Naive B cell (primary cell): Measurements from ENCODE around the gene ENKUR. TPM values are rescaled to one million over a fixed set of nuclear protein-coding genes. Genes with fewer than 3 reads are reported as not detected.
A peak's percentile ranks its signal among the peaks of the same experiment; 100 is the strongest.
"Not testable (repeated sequence)": the region's sequence is repeated elsewhere in the genome, so short reads cannot be mapped to it uniquely, and the experiment has no call there.

Source experiments
- ATAC-seq, 2 donors: fragments of 150-1000 bp; cut with Tn5 transposase; 2 replicates each; pipeline ENCODE4 v1.10.0; 2021; ENCODE audit warnings: low read depth in 2 of 2, mild to moderate bottlenecking in 2 of 2, moderate library complexity in 2 of 2
- DNase-seq: peaks from one replicate; pipeline ENCODE4 v3.0.0; 2022
- H3K27ac Mint-ChIP-seq, 6 donors: one replicate each; pipeline ENCODE4 v1.8.0; 2020 to 2022; ENCODE audit warnings: mild to moderate bottlenecking in 6 of 6, mixed read lengths in 6 of 6, moderate library complexity in 5 of 6, inconsistent platforms in 2 of 6
- H3K27me3 Mint-ChIP-seq, 3 donors: one replicate each; pipeline ENCODE4 v1.8.0; 2021 to 2022; ENCODE audit warnings: mixed read lengths in 3 of 3, mild to moderate bottlenecking in 1 of 3
- H3K36me3 Mint-ChIP-seq, 2 donors: one replicate each; pipeline ENCODE4 v1.8.0; 2020 to 2022; ENCODE audit warnings: mixed read lengths in 2 of 2, inconsistent platforms in 1 of 2, mild to moderate bottlenecking in 1 of 2
- H3K4me1 Mint-ChIP-seq, 3 donors: one replicate each; pipeline ENCODE4 v1.8.0; 2020 to 2022; ENCODE audit warnings: mixed read lengths in 3 of 3, inconsistent platforms in 1 of 3, mild to moderate bottlenecking in 1 of 3, moderate library complexity in 1 of 3
- H3K4me3 Mint-ChIP-seq, 8 donors: one replicate each; pipeline ENCODE4 v1.8.0; 2020 to 2022; ENCODE audit warnings: mild to moderate bottlenecking in 8 of 8, mixed read lengths in 8 of 8, moderate library complexity in 8 of 8, inconsistent platforms in 2 of 8
- H3K9me3 Mint-ChIP-seq, 7 donors: one replicate each; pipeline ENCODE4 v1.8.0; 2020 to 2022; ENCODE audit warnings: mixed read lengths in 7 of 7, mild to moderate bottlenecking in 5 of 7, inconsistent platforms in 2 of 7, moderate library complexity in 1 of 7
- polyA plus RNA-seq, 6 donors: library from polyadenylated mRNA; unstranded; fragments of 300-500 nt; fragmentation: Illumina TruSeq; gene quantifications; one replicate each; pipeline ENCODE4 v1.2.3, GENCODE V29; 2021; ENCODE audit warnings: low read depth in 6 of 6

Gene ENKUR
- polyA plus RNA-seq, 6 donors from 2014 or later: 0.61 to 3.1 (median 0.70) TPM; not detected in 2

DNA sequence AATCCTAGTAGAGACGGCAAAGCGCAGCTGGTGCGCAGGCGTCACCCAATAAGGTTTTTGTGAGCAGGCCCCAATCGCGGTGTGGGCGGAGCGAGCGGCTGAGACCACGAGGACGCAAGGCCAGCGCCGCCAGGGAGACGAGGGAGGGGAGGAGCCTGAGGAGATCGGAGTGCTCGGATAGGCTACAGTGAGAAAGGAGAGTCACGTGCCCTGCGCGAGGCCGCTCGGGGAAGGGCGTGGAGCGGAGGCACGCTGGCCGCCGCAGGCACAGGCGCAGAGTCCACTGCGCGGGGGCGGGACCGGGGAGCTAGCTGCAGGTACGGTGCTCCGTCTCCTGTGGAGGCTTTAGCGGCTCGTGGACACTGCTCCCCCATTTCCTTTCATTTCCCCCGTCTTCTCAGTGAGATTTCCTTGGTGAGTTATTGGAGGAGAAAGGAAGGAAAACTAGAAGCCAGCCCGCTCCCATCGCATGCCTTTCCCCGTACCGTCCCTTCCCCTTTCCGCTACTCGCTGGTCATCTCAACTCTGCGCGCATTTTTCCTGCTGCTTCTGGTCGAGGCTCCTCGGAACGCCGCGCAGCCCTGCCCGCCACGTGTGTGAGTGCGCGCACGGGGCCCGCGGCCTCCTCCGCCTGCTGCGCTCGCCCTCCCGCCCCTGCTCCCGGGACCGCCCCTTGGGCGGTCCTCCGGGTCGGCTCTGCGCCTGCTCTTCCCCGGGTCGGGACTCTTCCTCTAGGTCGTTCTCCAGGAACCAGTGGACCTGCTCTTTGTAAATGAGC lies 607 bp upstream of the ENKUR start, which contains the start of gene THNSL1:
Gene THNSL1, plus strand, starts transcription at position 237 of the 778 bp plus-strand sequence. CDS start 6,612 bp downstream, outside the sequence.
- Mint-ChIP-seq H3K27me3 (no peaks in the 10 kb centered on the region), H3K4me3 (peak within 1 kb of the TSS; percentile 84 to 96 (median 94)), H3K4me1 (peaks cover 20 to 26% (median 24%) of the 10 kb centered on the region in 3 donors), H3K27ac (peak within 1 kb of the TSS; percentile 94 to 100 (median 99)), H3K36me3 (no peaks in the 10 kb centered on the region), H3K9me3 (peaks cover 0 to 5% (median 0%) of the 10 kb centered on the region in 7 donors)
- DNase-seq (peak; percentile 94), ATAC-seq (peak; percentile 91 to 93)

DNA sequence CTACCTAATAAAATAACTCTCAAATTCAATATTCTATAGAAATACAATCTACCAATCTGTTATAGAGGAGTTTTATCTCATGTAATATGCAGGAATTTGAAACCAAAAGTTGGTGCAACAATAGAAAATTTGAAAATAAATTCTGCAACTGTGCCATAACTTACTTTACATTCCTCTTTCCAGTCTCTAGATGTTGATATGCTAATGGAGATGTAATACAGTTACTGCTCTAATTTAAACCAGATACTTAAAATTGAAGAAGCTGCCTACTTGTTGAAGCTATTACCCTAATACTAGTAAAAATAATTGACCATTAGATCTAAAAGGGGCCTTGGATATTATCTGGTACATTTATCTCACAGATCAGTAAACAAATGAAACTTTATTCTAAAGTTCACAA lies 1.4 kb downstream of the ENKUR start:
- Mint-ChIP-seq H3K27ac (peak overlapping the region in 2 of 6 donors; percentile 38 to 94), H3K9me3 (peaks cover 0 to 8% (median 2%) of the 10 kb centered on the region in 7 donors), H3K36me3 (no peaks in the 10 kb centered on the region), H3K4me1 (peaks cover 15 to 20% (median 19%) of the 10 kb centered on the region in 3 donors), H3K27me3 (peaks cover 0 to 6% (median 3%) of the 10 kb centered on the region in 3 donors), H3K4me3 (peak overlapping the region in 1 of 8 donors; percentile 93)
- ATAC-seq (no peak), DNase-seq (no peak)

DNA sequence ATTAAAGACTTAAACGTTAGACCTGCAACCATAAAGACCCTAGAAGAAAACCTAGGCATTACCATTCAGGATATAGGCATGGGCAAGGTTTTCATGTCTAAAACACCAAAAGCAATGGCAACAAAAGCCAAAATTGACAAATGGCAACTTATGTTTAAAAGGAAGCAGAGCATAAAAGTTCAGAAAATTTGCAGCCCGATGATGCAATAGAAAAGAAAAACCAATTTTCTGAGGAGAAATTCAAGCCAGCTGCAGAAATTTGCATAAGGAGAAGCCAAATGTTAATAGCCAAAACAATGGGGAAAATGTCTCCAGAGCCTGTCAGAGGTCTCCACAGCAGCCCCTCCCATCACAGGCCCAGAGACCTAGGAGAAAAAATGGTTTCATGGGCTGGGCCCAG lies 4.4 kb downstream of the ENKUR start:
- H3K4me3 Mint-ChIP-seq, ATAC-seq, H3K27me3 Mint-ChIP-seq, H3K36me3 Mint-ChIP-seq, H3K4me1 Mint-ChIP-seq, DNase-seq, H3K9me3 Mint-ChIP-seq, H3K27ac Mint-ChIP-seq: not testable (repeated sequence)

DNA sequence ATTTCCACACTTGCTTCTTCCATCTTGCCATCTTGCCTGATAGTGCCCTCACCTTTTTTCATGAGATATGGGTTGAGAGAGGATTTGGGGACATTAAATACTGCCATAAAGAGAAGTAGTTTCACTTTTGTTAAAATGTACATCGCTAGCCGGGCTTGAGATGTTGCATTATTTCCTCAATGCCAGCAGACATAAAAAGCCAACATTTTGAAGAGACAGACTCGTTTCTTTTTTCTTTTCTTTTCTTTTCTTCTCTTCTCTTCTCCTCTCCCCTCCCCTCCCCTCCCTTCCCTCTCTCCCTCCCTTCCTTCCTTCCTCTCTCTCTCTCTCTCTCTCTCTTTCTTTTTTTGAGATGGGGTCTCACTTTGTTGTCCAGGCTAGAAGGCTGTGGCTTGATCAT lies 17.9 kb downstream of the ENKUR start:
- no peak for ATAC-seq
- Mint-ChIP-seq H3K27me3 (peaks cover 27 to 43% (median 38%) of the 10 kb centered on the region in 3 donors), H3K4me3 (peak overlapping the region in 1 of 8 donors; percentile 36), H3K27ac (no peak overlapping the region), H3K9me3 (peaks cover 9 to 29% (median 9%) of the 10 kb centered on the region in 7 donors), H3K4me1 (no peaks in the 10 kb centered on the region), H3K36me3 (peaks cover 0 to 18% of the 10 kb centered on the region in 2 donors)
- DNase-seq: no peak

DNA sequence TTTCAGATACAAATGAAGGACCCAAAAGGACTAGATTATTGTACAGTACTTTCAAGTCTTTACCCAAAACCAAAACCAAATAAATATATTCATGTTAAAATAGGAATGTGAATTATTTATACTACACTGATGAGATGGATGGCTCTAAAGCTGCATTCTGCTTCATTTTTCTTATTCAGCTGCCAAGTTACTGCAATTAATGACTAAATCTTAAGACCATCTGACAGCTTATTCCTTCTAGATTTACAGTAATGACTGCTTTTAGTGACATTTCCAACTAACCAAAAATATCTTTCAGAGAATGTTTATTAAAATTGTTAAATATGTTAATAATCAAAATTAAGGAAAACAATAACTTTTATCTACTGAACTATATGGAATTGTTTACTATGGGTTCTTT lies 20.9 kb downstream of the ENKUR start:
- H3K4me3 Mint-ChIP-seq: no peak overlapping the region
- DNase-seq (no peak), ATAC-seq (no peak)
- no peaks in the 10 kb centered on the region for H3K4me1 Mint-ChIP-seq
- peaks cover 32 to 38% (median 38%) of the 10 kb centered on the region in 3 donors for H3K27me3 Mint-ChIP-seq
- peaks cover 0 to 7% (median 4%) of the 10 kb centered on the region in 7 donors for H3K9me3 Mint-ChIP-seq
- no peak overlapping the region for H3K27ac Mint-ChIP-seq
- H3K36me3 Mint-ChIP-seq: peaks cover 0 to 7% of the 10 kb centered on the region in 2 donors

DNA sequence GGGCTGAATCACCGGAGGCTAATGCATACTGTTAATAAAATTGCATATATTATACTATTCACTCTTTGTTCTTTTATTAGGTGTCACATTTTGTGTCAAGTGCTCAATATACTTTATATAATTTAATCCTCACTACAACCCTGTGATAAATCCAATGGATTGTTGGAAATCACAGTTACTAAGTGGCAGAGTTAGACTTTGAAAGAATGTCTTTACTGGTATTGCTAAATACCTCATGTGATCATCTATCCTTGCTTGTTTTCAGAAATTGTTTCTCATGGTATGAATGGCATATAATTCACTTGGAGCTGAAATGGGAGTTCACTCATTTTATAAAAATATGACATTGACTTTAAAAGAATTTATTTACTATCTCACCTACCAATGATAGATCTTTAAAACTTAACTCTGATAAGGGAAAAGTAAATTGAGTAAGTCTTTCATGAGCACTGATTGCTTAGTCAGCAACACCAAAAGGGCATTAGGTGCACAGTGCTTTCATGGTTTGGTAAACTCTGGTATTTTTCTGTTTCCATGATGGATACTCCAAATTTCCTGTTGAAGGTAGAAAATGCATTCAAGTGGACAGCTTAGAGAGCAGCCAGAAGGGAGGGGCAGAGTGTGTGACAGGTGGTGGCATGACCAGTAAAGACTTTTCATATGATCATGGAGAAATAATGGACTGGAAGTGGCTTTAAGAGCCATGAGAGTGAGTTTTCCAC lies 22.6 kb downstream of the ENKUR start:
- Mint-ChIP-seq H3K4me3 (no peak overlapping the region), H3K4me1 (peaks cover 0 to 3% (median 0%) of the 10 kb centered on the region in 3 donors), H3K36me3 (peaks cover 0 to 7% of the 10 kb centered on the region in 2 donors), H3K9me3 (peaks cover 0 to 4% (median 0%) of the 10 kb centered on the region in 7 donors), H3K27me3 (peaks cover 32 to 37% (median 33%) of the 10 kb centered on the region in 3 donors), H3K27ac (no peak overlapping the region)
- ATAC-seq: no peak
- no peak for DNase-seq

DNA sequence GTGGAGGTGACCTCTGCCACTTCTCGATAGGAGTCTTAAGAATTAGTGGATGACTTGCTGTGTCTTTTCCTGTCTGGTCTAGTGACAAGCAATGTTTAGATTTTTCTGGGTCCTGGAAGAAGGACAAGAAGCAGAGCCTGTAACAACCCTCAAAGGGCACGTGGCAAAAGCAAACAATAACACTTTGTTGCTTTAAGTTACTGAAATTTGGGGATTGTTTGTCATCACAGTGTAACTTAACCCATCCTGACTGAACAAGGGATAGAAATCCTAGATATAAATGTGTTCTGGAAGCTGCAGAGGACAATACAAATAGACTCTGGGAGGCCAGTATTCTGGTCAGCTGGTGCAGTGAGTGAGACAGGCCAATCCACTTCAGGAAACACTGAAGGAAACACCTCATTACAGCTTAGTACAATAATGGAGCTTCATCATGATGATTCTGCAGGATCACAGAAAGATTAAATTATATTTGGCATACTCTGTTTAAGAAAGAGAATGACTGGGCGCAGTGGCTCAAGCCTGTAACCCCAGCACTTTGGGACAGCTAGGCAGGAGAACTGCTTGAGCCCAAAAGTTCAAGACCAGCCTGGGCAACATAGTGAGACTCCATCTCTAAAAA lies 23.3 kb downstream of the ENKUR start:
- Mint-ChIP-seq H3K27ac (no peak overlapping the region), H3K36me3 (peaks cover 0 to 7% of the 10 kb centered on the region in 2 donors), H3K4me3 (no peak overlapping the region)

DNA sequence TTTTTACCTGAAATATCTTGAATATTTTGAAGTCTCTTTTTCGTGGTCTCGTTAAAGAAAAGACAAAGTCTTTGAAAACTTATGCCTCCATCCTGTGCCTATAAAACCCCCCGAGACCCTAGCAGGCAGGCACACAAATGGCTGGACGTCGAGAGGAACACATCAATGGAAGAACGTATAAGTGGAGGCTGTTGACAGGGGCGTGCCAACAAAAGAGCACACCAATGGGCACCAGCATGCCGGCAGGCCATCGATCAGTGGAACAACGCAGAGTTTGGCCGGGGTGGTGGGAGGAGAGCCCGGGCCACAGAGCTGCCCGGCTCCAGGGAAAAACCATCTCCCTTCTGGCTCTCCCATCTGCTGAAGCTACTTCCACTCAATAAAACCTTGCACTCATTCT lies 24.7 kb downstream of the ENKUR start:
- H3K27me3 Mint-ChIP-seq: peaks cover 18 to 26% (median 23%) of the 10 kb centered on the region in 3 donors
- peaks cover 0 to 3% (median 0%) of the 10 kb centered on the region in 3 donors for H3K4me1 Mint-ChIP-seq
- H3K9me3 Mint-ChIP-seq: no peaks in the 10 kb centered on the region
- DNase-seq: no peak
- no peak overlapping the region for H3K4me3 Mint-ChIP-seq
- H3K27ac Mint-ChIP-seq: peak overlapping the region in 1 of 6 donors; percentile 49
- no peak for ATAC-seq
- no peaks in the 10 kb centered on the region for H3K36me3 Mint-ChIP-seq

More for the DNA sequence above, 23.3 kb downstream of the ENKUR start:
- DNase-seq (no peak), ATAC-seq (no peak)
- Mint-ChIP-seq H3K9me3 (peaks cover 0 to 4% (median 0%) of the 10 kb centered on the region in 7 donors), H3K4me1 (peaks cover 0 to 3% (median 0%) of the 10 kb centered on the region in 3 donors), H3K27me3 (peaks cover 27 to 31% (median 29%) of the 10 kb centered on the region in 3 donors)

DNA sequence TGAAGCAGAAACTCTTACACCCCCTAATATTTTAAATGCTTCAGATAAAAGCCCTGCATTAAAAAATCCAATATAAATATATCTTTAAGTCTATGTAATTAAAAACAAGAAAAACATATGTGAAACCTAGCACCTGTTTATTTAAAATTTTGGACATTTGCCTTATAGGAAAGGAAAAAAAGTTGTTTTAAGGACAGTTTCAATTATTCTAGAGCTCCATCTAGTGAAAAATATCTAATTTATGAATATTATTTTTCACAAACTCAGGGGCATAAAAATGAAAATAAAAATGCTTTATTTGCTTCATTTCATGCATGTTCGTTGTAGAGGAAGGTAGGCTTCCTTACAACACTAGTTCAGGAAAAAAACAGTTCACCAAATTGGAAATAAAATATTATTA lies 26.1 kb downstream of the ENKUR start:
- no peak for DNase-seq
- Mint-ChIP-seq H3K4me1 (peaks cover 0 to 3% (median 0%) of the 10 kb centered on the region in 3 donors), H3K27me3 (peaks cover 18 to 28% (median 26%) of the 10 kb centered on the region in 3 donors), H3K36me3 (no peaks in the 10 kb centered on the region), H3K9me3 (no peaks in the 10 kb centered on the region), H3K27ac (no peak overlapping the region), H3K4me3 (no peak overlapping the region)
- no peak for ATAC-seq

DNA sequence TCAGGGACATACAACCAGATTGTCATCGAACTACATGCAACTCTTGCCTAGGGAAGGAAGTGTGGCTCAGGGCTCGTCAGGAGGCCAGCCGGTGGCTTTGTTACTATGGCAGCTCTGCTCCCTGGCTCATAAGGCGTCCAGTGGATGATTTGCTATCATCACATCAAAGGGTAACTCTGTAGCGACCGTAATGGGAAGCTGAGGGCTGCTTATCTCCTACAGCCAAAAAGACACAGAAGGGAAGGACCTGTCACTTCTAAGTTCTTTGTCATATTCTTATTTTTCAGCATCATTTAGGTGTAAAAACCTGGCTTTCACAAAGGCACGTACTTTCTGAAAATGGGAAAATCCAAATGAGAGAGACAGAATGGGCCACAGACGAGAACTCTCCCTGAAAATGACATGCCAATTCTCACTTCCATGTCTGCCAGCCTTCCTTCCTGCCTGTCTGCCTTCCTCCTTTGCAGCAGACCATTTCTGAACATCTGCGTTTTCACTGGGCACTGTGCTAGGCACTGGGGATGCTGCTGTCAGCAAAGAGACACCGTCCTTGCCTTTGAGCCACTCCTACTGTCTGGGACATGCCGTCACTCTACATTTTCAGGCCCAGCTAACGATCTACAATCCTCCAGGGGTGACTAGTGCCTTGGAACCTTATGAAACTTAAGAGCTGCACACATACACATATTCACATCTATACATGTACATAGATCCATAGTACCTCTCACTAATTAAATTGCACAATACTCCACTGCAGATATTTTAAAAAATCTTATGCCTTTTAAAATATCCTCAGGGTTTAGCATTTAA lies 26.9 kb downstream of the ENKUR start:
- no peak for DNase-seq
- Mint-ChIP-seq H3K9me3 (no peaks in the 10 kb centered on the region), H3K4me3 (no peak overlapping the region), H3K36me3 (no peaks in the 10 kb centered on the region), H3K4me1 (peaks cover 0 to 3% (median 0%) of the 10 kb centered on the region in 3 donors), H3K27me3 (peaks cover 14 to 26% (median 24%) of the 10 kb centered on the region in 3 donors), H3K27ac (peak overlapping the region in 1 of 6 donors; percentile 81)
- no peak for ATAC-seq

DNA sequence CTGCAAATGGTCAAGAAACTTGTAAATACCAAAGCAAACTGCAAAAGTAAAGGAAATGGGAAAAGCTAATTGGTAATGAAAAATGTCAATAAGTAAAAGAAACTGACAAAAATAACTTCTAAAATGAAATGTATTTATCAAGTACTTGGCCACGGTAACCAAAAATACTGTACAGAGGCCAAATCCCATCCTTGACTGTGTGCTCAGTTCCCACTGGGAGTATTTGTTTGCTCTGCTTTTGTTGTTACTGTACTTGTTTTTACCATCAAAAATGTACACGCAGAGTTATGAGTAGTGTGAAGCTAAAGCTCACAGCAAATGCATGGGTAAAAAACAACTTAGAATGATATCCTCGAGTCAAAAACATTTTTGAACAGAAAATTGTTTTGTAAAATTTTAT lies 31.1 kb downstream of the ENKUR start:
- peaks cover 0 to 3% (median 0%) of the 10 kb centered on the region in 3 donors for H3K4me1 Mint-ChIP-seq
- H3K36me3 Mint-ChIP-seq: no peaks in the 10 kb centered on the region
- H3K27ac Mint-ChIP-seq: no peak overlapping the region

DNA sequence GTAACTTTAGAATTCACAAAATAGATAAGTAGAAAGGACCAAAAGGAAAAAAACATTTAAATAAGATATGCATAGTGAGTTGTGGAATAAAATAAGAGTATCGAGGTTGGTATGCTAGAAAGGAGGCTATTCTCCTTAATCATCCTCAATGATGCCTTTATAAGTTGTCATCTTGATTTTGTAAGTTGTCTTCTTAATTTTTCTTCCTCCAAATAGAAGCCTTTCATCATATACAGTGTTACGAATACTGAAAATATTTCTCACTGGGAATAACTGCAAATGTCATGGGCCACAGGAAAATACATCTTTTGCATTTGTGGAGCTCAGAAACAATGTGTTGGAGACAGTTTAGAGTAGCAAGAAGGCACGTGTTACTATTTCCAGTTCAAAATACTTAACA lies 32.0 kb downstream of the ENKUR start:
- peaks cover 0 to under 1% (median 0%) of the 10 kb centered on the region in 3 donors for H3K4me1 Mint-ChIP-seq
- ATAC-seq (no peak), DNase-seq (no peak)
- H3K36me3 Mint-ChIP-seq: no peaks in the 10 kb centered on the region
- peaks cover 0 to 5% (median 0%) of the 10 kb centered on the region in 7 donors for H3K9me3 Mint-ChIP-seq
- no peak overlapping the region for H3K4me3 Mint-ChIP-seq
- H3K27ac Mint-ChIP-seq: no peak overlapping the region
- H3K27me3 Mint-ChIP-seq: peaks cover 3 to 25% (median 20%) of the 10 kb centered on the region in 3 donors

More for the DNA sequence above, 31.1 kb downstream of the ENKUR start:
- Mint-ChIP-seq H3K4me3 (no peak overlapping the region), H3K9me3 (peaks cover 0 to 5% (median 0%) of the 10 kb centered on the region in 7 donors), H3K27me3 (peaks cover 3 to 18% (median 15%) of the 10 kb centered on the region in 3 donors)
- no peak for DNase-seq
- ATAC-seq: no peak
